D721Med (cell line): ENCODE measurements around the gene PCED1A.

Experiments used
- DNase-seq: peaks from one replicate; pipeline ENCODE4 v3.0.0; 2011; ENCODE audit warnings: low spot score; ENCODE audit not compliant: insufficient read length
- FAIRE-seq: peaks from 2 replicates; lab custom pipeline; 2011; peaks lifted over from hg19 to GRCh38; lab: Jason Lieb, UNC
- CTCF ChIP-seq: IDR thresholded peaks from 2 replicates; pipeline ENCODE4 v1.5.1; 2012; ENCODE audit warnings: mild to moderate bottlenecking, control low read depth; ENCODE audit not compliant: insufficient read depth; ENCODE audit errors: missing control alignments

PCED1A gene

DNA sequence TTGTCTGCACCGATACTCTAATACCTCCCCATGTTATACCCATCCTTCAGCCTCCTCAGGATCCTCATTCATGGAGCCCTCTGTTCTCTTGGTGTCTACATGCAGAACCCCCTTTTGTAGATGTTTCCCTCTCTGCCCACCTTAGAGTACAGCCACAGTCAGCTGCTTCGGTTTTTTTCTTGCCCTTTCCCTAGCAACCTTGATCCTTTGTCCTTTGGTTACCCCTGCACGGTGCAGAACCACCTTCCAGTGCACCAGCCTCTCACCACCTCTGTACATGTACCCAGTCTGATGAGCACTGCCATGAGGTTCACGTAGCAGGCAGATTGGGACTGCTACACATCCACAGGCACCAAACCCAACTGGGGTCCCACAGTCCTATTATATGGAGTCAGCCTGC, 7.3 kb upstream of the PCED1A start:
- FAIRE-seq = no peak
- DNase-seq = no peak
- no peak for TF ChIP-seq CTCF

- DNase-seq = no peak
- TF ChIP-seq CTCF = no peak
- no peak for FAIRE-seq
Measured at GRCh38 chr20:2846698-2847097, 6.2 kb upstream of the PCED1A start.

GRCh38 chr20:2845607-2846006, 5.2 kb upstream of the PCED1A start:
- FAIRE-seq = no peak
- TF ChIP-seq CTCF = no peak

GRCh38 chr20:2840967-2841531, 594 bp upstream of the PCED1A start:
- FAIRE-seq (no peak), DNase-seq (no peak)
- TF ChIP-seq CTCF = no peak

More at GRCh38 chr20:2845607-2846006, 5.2 kb upstream of the PCED1A start:
- no peak for DNase-seq

DNA sequence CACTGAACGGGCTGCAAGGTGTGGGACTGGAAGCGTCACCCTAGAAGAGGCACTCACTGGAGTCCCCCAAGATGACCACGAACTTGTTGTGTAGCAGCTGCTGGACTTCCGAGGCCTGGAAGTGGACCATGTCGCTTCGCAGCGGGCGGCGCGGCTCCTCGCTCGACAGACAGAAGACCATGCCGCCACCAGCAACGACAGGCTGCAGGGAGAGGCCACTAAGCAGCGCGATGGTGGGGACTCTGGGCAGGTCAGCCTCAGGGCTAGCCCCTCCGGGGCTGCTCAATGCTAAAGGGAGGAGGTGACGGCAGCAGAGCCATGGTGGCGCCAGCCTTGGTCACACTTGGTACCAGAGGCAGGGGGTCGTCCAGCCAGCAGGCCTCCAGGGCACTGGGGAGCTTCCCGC, 720 bp downstream of the PCED1A start:
- TF ChIP-seq CTCF = no peak
- FAIRE-seq (no peak), DNase-seq (no peak)

DNA sequence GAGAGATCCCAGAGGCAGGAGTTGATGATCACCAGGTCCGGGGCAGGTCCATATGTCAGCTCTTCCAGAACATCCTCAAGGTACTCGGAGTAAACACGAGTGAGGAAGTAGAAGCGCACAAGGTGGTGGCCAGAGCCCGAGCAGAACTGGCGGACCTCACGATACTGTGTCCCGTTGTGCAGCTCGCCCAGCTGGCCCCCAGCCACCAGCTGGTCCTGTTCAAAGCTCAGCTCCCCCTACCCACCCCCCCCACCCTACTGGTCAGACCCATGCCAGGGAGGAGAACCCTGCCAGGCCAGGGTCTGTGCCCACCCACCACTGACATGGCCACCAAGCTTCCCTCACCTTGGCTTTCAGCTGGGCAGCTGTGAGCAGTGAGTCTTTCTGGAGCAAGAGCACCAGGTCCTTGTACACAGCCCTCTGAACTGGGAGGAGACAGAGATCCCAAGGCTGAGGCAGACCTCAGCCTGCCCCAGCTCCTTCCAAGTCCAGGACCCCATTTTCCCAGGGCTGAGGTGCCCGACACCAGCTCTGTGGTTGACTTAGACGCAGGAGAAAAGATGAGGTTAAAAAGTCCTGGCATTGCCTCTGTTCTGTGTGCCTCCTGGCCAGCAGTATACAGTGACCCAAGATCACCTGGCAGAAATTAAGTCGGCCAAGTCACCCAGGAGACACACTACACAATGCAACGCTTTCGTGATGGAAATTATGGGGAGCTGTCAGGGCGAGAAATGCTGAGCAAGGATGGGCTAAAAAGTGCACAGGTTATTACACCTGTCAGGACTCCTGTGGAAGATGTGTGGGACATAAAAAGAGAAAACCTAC, 1.4 kb downstream of the PCED1A start:
- TF ChIP-seq CTCF = no peak
- FAIRE-seq = no peak

More for the DNA sequence above, 1.4 kb downstream of the PCED1A start:
- no peak for DNase-seq
